ENCODE data around the gene LRRC27.

GRCh38 chr10:132407243-132407746 lies 75.3 kb downstream of the LRRC27 start:
- TF ChIP-seq ZBTB33 (IDR thresholded peaks at IDR 0.05; ENCODE audit: extremely low read depth, insufficient replicate concordance, low read length) = no peak
- TF ChIP-seq CTCF (IDR thresholded peaks at IDR 0.05 in 2 of 3, conservative IDR thresholded peaks at IDR 0.05 in 1 of 3; ENCODE audit: borderline replicate concordance in 1 of 3, insufficient read depth in 1 of 3, low read depth in 2 of 3, low read length in 2 of 3) = no peak
- TF ChIP-seq EZH2 (IDR thresholded peaks at IDR 0.05) = no peak
- no peak for TF ChIP-seq ELF1 (IDR thresholded peaks at IDR 0.05; ENCODE audit: borderline replicate concordance, low read depth)
- no peak for TF ChIP-seq POLR2AphosphoS5 (IDR thresholded peaks at IDR 0.05; ENCODE audit: low read depth, low read length)
- TF ChIP-seq POLR2A (IDR thresholded peaks at IDR 0.05; ENCODE audit: borderline replicate concordance, extremely low read depth, insufficient read depth, insufficient read length) = no peak
- no peak for TF ChIP-seq JUND (IDR thresholded peaks at IDR 0.05)
- no peak for TF ChIP-seq CEBPB (IDR thresholded peaks at IDR 0.05; ENCODE audit: low read depth)
- TF ChIP-seq EGR1 (IDR thresholded peaks at IDR 0.05; ENCODE audit: low read depth) = no peak
- no peak for TF ChIP-seq EZH2phosphoT487 (IDR thresholded peaks at IDR 0.05; ENCODE audit: borderline replicate concordance)
- no peak for TF ChIP-seq REST (IDR thresholded peaks at IDR 0.05; ENCODE audit: low read depth)
- TF ChIP-seq YY1 (IDR thresholded peaks at IDR 0.05; ENCODE audit: extremely low read depth, insufficient replicate concordance, low read depth, low read length) = no peak
